ENCODE results near the gene MAPKAPK5. TPM values are rescaled to one million over a fixed set of nuclear protein-coding genes. Genes with fewer than 3 reads are reported as not detected.
"Not testable (repeated sequence)": the region's sequence is repeated elsewhere in the genome, so short reads cannot be mapped to it uniquely, and the experiment has no call there.

Gene MAPKAPK5
- polyA plus RNA-seq, 3 donors, result 25.3 to 58.2 (median 28.2) TPM

- no peak overlapping the region for H3K9ac ChIP-seq (ENCODE audit: insufficient read depth, low read length, poor library complexity, severe bottlenecking)
- H3K36me3 ChIP-seq (replicated peaks in 1 of 2; ENCODE audit: control insufficient read depth in 1 of 2, insufficient read depth in 2 of 2, low read length in 2 of 2), result no peaks in the 10 kb centered on the region
- no peak for TF ChIP-seq CTCF (IDR thresholded peaks at IDR 0.05)
- H3K27ac Mint-ChIP-seq, result no peak overlapping the region
- H3K79me2 ChIP-seq (ENCODE audit: insufficient read depth, low read length), result no peaks in the 10 kb centered on the region
- no peaks in the 10 kb centered on the region for H3K27me3 ChIP-seq (ENCODE audit: control insufficient read depth in 2 of 2, insufficient read depth in 2 of 2, low read length in 2 of 2)
- no peaks in the 10 kb centered on the region for H3K9me3 ChIP-seq (replicated peaks in 1 of 2; ENCODE audit: control insufficient read depth in 1 of 2, insufficient read depth in 1 of 2, low read length in 2 of 2)
- no peaks in the 10 kb centered on the region for H4K20me1 ChIP-seq (ENCODE audit: insufficient read depth, low read length)
- H3K27ac ChIP-seq (ENCODE audit: low read depth in 1 of 2, low read length in 2 of 2), result no peak overlapping the region
- peaks cover 3% of the 10 kb centered on the region for H3K4me1 Mint-ChIP-seq
- intact Hi-C loops (cut with micrococcal nuclease), result loop anchor here (10.0 kb wide), 1 partner anchor 71 kb away; the partner anchor contains the start of genes ERP29 (in 2 of the 2) and TMEM116 (in 2 of the 2)
- H3K4me1 ChIP-seq (ENCODE audit: control insufficient read depth in 1 of 2, insufficient read depth in 2 of 2, low read length in 2 of 2), result no peaks in the 10 kb centered on the region
- no peak overlapping the region for H3K4me3 ChIP-seq (replicated peaks in 1 of 3; ENCODE audit: low read depth in 2 of 3, low read length in 3 of 3)
- H3K9me3 Mint-ChIP-seq, result peaks cover 0 to 2% (median 0%) of the 10 kb centered on the region in 7 donors
- no peak for DNase-seq
- H3K27me3 Mint-ChIP-seq (ENCODE audit: low read depth in 3 of 3), result no peaks in the 10 kb centered on the region
- H3K4me2 ChIP-seq (replicated peaks; ENCODE audit: extremely low read depth, low read length, poor library complexity, severe bottlenecking), result no peak overlapping the region
- WGBS (ENCODE audit: insufficient coverage), result no CpG with 5 or more reads among the region's 1 CpG
- H3K4me3 Mint-ChIP-seq, result no peak overlapping the region
- peaks cover 0 to 4% of the 10 kb centered on the region in 2 donors for H3K36me3 Mint-ChIP-seq
- H2AFZ ChIP-seq (ENCODE audit: insufficient read depth, low read depth, low read length, poor library complexity, severe bottlenecking), result no peak overlapping the region
These were observed 101.9 kb downstream of the MAPKAPK5 start for GRCh38 chr12:111943929-111944328.

DNA sequence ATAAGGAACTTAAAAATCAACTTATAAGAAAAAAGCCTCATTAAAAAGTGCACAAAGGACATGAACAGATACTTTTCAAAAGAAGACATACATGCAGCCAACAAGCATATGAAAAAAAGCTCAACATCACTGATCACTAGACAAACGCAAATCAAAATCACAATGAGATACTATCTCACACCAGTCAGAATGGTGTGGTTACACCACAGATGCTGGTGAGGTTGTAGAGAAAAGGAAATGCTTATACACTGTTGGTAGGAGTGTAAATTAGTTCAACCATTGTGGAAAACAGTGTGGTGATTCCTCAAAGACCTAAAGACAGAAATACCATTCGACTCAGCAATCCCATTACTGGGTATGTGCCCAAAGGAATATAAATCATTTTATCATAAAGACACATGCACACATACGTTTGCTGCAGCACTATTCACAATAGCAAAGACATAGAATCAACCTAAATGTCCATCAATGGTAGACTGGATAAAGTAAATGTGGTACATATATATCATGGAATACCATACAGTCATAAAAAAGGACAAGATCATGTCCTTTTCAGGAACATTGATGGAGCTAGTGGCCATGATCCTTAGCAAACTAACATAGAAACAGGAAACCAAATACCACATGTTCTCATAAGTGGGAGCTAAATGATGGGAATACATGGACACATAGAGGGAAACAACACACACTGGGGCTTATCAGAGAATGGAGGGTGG, 109.1 kb downstream of the MAPKAPK5 start:
- H3K4me1 Mint-ChIP-seq; H3K79me2 ChIP-seq (ENCODE audit: insufficient read depth, low read length); H3K27me3 Mint-ChIP-seq (ENCODE audit: low read depth in 3 of 3); intact Hi-C loops (cut with micrococcal nuclease); H3K4me1 ChIP-seq (ENCODE audit: control insufficient read depth in 1 of 2, insufficient read depth in 2 of 2, low read length in 2 of 2); H3K9me3 ChIP-seq (replicated peaks in 1 of 2; ENCODE audit: control insufficient read depth in 1 of 2, insufficient read depth in 1 of 2, low read length in 2 of 2); H4K20me1 ChIP-seq (ENCODE audit: insufficient read depth, low read length); DNase-seq; H3K36me3 ChIP-seq (replicated peaks in 1 of 2; ENCODE audit: control insufficient read depth in 1 of 2, insufficient read depth in 2 of 2, low read length in 2 of 2); H2AFZ ChIP-seq (ENCODE audit: insufficient read depth, low read depth, low read length, poor library complexity, severe bottlenecking); H3K36me3 Mint-ChIP-seq; H3K4me3 ChIP-seq (replicated peaks in 1 of 3; ENCODE audit: low read depth in 2 of 3, low read length in 3 of 3); H3K27ac ChIP-seq (ENCODE audit: low read depth in 1 of 2, low read length in 2 of 2); H3K4me3 Mint-ChIP-seq; H3K9ac ChIP-seq (ENCODE audit: insufficient read depth, low read length, poor library complexity, severe bottlenecking); H3K27me3 ChIP-seq (ENCODE audit: control insufficient read depth in 2 of 2, insufficient read depth in 2 of 2, low read length in 2 of 2); H3K27ac Mint-ChIP-seq; H3K4me2 ChIP-seq (replicated peaks; ENCODE audit: extremely low read depth, low read length, poor library complexity, severe bottlenecking): not testable (repeated sequence)
- peaks cover 2 to 18% (median 9%) of the 10 kb centered on the region in 7 donors for H3K9me3 Mint-ChIP-seq
- WGBS (ENCODE audit: insufficient coverage), result no CpG with 5 or more reads among the region's 3 CpGs

Small RNA genes within 50 kb of the gene (small RNA-seq; reads per million reads assigned to genes)
- gene MIR6761 (ENCODE audit: insufficient read length, low read depth), result not detected

Other genes starting within 250 kb of the MAPKAPK5 start
- gene ATXN2, start 242.9 kb upstream of the MAPKAPK5 start, polyA plus RNA-seq, result 10 to 100 TPM in 2 of 3 donors, 1 to 10 TPM in 1; 4.3 to 28.8 (median 11.9) TPM
- gene BRAP, start 156.3 kb upstream of the MAPKAPK5 start, polyA plus RNA-seq, result 10 to 100 TPM in 2 of 3 donors, 1 to 10 TPM in 1; 7.0 to 14.5 (median 10.2) TPM
- 10 to 100 TPM in 2 of 3 donors, 1 to 10 TPM in 1; 9.4 to 34.3 (median 10.1) TPM for gene ACAD10, start 156.2 kb upstream of the MAPKAPK5 start, polyA plus RNA-seq
- 100 to 1,000 TPM; 272 to 404 (median 384) TPM for gene ALDH2, start 75.3 kb upstream of the MAPKAPK5 start, polyA plus RNA-seq
- gene TMEM116, start 170.9 kb downstream of the MAPKAPK5 start, polyA plus RNA-seq, result 10 to 100 TPM in 1 of 3 donors, 1 to 10 TPM in 2; 5.6 to 11.6 (median 8.3) TPM
- 100 to 1,000 TPM; 158 to 207 (median 170) TPM for gene ERP29, start 171.2 kb downstream of the MAPKAPK5 start, polyA plus RNA-seq